ENCODE data around the gene ASCC3.
"Not testable (repeated sequence)": the region's sequence is repeated elsewhere in the genome, so short reads cannot be mapped to it uniquely, and the experiment has no call there.

ASCC3 gene

DNA sequence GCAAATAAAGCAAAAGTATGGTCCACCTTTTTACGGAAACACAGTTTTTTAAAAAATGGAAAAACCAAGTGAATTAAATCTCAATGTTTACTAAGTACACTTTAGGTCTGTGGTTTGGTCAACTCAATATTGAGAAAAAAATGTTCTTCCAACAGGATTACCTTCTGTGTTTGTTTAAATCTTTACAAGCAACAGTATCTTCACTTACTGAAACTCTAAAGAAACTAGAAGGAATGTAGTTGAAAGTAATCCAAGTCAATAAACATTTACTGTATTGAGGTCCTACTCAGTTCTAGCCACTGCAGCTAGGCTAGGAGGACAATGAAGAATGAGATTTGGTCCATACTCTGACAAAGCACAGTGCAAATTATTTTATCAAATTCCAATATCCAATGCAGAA is 80.1 kb downstream of the ASCC3 start:
- no peak for DNase-seq

GRCh38 chr6:100796049-100796823 is 84.9 kb downstream of the ASCC3 start:
- no peak for DNase-seq

- no peak for DNase-seq
Measured at GRCh38 chr6:100790084-100790483, 91.0 kb downstream of the ASCC3 start.

- no peak for DNase-seq
Measured at GRCh38 chr6:100785982-100786381, 95.1 kb downstream of the ASCC3 start.

DNA sequence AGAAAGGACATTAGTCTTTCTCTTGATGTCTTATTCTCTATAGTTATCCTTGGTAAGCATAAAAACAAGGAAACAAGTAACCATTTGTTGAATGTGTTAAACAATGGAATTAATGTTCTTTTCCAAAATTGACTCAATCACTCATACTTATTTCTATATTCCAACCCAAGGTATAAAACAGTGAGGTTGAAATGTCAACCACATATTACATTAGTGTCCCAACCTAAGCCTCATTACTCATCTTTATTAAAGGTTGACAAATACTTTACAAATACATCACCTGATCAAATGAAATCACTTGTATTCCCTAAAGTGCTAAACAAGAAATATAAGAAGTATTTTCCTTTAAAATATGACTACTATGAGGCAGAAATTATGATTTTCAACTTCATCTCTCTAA is 100.5 kb downstream of the ASCC3 start:
- DNase-seq, result no peak

GRCh38 chr6:100775667-100776066 is 105.5 kb downstream of the ASCC3 start:
- no peak for DNase-seq

GRCh38 chr6:100774681-100775080 is 106.4 kb downstream of the ASCC3 start:
- no peak for DNase-seq

DNA sequence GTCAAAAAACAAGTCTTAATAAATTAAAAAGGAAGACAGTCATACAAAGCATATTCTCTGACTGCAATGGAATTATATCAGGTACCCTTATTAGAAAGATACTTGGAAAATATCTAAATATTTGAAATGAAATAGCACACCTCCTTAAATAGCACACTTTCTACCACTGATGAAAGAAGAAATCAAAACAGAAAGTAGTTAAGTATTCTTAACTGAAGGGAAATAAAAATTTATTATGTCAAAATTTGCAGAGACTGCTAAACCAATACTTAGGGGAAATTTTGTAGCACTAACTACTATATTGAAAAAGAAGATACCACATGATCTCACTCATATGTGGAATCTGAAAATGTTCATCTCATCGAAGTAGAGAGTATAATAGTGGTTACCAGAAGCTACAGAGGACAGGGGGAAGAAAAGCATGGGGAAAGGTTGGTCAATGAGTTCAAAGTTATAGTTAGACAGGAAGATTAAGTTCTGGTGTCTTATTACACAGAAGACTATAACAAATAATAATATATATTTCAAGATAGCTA is 112.2 kb downstream of the ASCC3 start:
- no peak for DNase-seq

- DNase-seq, result no peak
Measured at GRCh38 chr6:100763617-100764241, 117.4 kb downstream of the ASCC3 start.

GRCh38 chr6:100761841-100762240 is 119.3 kb downstream of the ASCC3 start:
- no peak for DNase-seq

DNA sequence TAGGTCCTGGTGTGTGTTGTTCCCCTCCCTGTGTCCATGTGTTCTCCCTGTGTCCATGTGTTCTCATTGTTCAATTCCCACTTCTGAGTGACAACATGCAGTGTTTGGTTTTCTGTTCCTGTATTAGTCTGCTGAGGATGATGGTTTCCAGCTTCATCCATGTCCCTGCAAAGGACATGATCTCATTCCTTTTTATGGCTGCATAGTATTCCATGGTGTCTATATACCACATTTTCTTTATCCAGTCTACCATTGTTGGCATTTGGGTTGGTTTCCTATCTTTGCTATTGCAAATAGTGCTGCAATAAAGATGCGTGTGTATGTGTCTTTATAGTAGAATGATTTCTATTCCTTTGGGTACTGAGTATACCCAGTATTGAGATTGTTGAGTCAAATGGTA is 122.7 kb downstream of the ASCC3 start:
- not testable (repeated sequence) for DNase-seq

GRCh38 chr6:100753421-100753820 is 127.7 kb downstream of the ASCC3 start:
- DNase-seq, result no peak

DNA sequence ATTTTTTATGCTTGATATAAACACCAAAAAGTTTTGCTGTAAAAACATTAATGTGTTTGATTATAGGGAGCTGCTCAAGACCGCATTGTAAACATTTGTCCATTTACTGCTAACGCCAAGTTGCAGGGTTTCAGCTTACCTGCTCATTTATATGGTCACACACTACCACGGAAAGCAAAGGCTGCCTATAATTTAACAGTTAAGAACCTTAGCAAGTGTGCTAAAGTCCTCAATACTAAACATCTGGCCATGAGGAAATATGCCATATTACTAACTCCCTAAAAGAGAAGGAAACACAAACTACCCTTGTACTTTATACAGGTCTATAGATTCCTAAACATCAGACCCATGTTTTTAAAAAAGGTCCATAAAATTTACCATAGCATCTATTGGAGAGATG is 129.5 kb downstream of the ASCC3 start:
- DNase-seq, result no peak

DNA sequence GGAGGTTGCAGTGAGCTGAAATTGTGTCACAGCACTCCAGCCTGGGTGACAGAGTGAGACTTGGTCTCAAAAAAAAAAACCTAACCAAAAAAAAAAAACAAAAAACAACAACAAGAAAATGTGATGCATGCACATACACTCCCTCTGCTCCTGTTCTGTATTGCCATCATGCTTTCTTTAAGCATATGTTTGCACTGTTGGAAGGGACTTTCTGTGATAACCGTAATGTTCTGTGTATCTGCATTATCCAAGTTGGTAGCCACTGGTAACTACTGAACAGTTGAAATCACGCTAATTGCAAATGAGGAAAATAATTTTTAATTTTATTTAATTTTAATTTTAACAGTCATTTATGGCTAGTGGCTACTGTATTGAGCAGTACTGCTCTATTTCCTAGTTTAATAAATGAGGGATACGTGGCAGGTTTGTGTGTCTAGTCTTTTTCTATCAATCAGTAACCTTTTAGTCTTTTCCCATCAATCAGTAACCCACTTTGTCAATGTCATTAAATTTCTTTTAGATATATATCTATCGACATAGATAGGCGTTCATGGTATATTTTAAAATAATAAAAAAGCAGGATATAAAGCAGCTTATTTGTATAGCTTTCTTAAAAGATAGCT is 135.6 kb downstream of the ASCC3 start:
- DNase-seq, result no peak

- no peak for DNase-seq
Measured at GRCh38 chr6:100740439-100740838, 140.7 kb downstream of the ASCC3 start.

DNA sequence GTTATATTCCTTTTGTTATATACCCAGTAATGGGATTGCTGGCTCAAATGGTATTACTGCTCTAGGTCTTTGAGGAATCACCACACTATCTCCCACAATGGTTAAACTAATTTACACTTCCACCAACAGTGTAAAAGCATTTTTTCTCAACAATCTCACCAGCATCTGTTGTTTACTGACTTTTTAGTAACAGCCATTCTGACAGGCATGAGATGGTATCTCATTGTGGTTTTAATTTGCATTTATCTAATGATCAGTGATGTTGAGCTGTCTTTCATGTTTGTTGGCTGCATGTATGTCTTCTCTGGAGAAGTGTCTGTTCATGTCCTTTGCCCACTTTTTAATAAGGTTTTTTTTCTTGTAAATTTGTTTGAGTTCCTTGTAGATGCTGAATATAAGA is 143.4 kb downstream of the ASCC3 start:
- not testable (repeated sequence) for DNase-seq

DNA sequence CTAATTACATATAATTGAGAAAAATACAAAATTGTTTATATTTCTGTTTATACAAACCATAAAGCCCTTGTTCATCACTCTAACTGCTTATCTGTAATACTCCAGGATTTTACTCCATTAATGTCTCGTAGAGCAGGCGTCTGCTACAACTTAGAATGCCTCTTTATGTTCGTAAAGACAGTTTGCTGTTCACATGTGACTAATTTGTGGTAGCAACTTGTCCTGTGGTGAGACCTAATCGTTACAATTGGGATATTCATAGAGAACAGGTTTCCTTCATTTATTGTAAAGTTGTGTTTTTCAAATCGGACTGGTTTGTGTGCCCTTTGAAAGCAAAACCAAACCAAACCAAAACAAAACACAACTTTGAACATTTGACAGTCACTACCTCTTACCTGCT is 149.7 kb downstream of the ASCC3 start:
- DNase-seq, result no peak

- DNase-seq, result no peak
Measured at GRCh38 chr6:100730001-100730980, 150.8 kb downstream of the ASCC3 start.

DNA sequence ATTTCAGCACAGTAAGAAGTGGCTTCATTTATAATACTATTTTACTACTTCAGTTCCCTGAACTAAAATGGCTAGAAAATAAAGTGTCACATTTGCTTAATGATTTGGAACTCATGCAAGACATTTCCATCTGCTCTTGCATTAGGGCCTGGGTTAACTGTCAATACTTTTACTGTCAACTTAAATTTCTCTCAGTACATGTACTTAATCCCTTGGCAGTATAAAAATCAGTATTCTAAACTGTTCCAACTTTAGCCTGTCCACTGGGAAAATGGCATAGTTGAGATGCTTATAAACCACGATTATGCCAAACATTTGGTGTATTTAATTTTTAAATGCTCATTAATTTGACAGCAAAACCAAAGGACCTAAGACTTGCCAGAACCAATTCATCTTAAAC is 154.5 kb downstream of the ASCC3 start:
- no peak for DNase-seq

GRCh38 chr6:100724696-100725095 is 156.4 kb downstream of the ASCC3 start:
- DNase-seq, result no peak

DNA sequence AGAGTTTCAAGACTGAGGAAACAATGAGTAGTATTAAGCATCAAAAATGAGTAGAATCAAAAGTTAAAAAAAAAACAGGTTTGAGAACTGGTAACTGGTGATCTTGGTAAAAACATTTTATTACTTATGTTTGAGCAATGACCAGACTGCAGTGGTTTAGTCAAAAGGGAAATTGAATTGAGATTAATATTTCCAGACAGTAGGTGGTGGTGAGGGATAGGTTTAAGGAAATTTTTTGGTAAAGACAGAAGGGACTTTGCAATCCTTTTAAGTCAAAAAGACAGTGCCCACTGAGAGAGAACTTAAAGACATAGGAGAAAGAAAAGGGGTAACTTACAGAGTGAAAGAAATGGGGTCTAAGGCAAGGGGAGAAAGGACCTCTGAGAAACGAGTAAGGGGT is 156.9 kb downstream of the ASCC3 start:
- no peak for DNase-seq

GRCh38 chr6:100721256-100721655 is 159.9 kb downstream of the ASCC3 start:
- DNase-seq, result no peak

All from activated naive CD4-positive, alpha-beta T cell treated with Interleukin-2 at 50 U/mL for 16 hours (primary cell).